Common myeloid progenitor, CD34-positive (primary cell): ENCODE measurements around the gene PDS5B.
A peak's percentile ranks its signal among the peaks of the same experiment; 100 is the strongest.

Experiments
- CTCF ChIA-PET: fragments of 350-600 bp; sonication (Branson Sonifier 250); formaldehyde crosslinking; loops from one replicate; lab custom pipeline; 2021; ENCODE audit warnings: antibody characterized with exemption; lab: Charles Lee
- POLR2A ChIA-PET: fragments of 350-600 bp; sonication (Branson Sonifier 250); formaldehyde crosslinking; loops from one replicate; lab custom pipeline; 2021; ENCODE audit warnings: antibody characterized with exemption; lab: Charles Lee
- DNase-seq, 3 donors: peaks; one replicate each; pipeline versions ENCODE4 v3.0.0 to v3.0.0-alpha.2; 2013
- H3K27ac ChIP-seq, 2 experiments: 1 replicate in 1 of 2; 2 replicates in 1 of 2; pipeline ENCODE4 v1.7.0; 2013; ENCODE audit warnings: inconsistent platforms in 2 of 2, low read length in 2 of 2, mild to moderate bottlenecking in 2 of 2, low read depth in 1 of 2, moderate library complexity in 1 of 2; ENCODE audit not compliant: severe bottlenecking in 2 of 2, insufficient read depth in 1 of 2, poor library complexity in 1 of 2
- H3K27me3 ChIP-seq, 5 experiments: replicated peaks in 2 of 5; 1 replicate in 3 of 5; 2 replicates in 2 of 5; pipeline versions ENCODE4 v1.6.1 to v1.7.0; 2013; ENCODE audit warnings: low read length in 4 of 5, mild to moderate bottlenecking in 2 of 5, moderate library complexity in 2 of 5, inconsistent platforms in 1 of 5; ENCODE audit not compliant: insufficient read depth in 5 of 5, control insufficient read depth in 4 of 5
- H3K36me3 ChIP-seq, 4 experiments: 1 replicate in 2 of 4; 2 replicates in 2 of 4; pipeline versions ENCODE4 v1.6.1 to v1.7.0; 2013; ENCODE audit warnings: low read length in 3 of 4, control low read depth in 1 of 4, mild to moderate bottlenecking in 1 of 4; ENCODE audit not compliant: control insufficient read depth in 4 of 4, insufficient read depth in 4 of 4
- H3K4me1 ChIP-seq, 4 experiments: 1 replicate in 3 of 4; 2 replicates in 1 of 4; pipeline versions ENCODE4 v1.6.1 to v1.7.1; 2013; ENCODE audit warnings: low read length in 3 of 4, mild to moderate bottlenecking in 3 of 4, control low read depth in 1 of 4, inconsistent platforms in 1 of 4, moderate library complexity in 1 of 4; ENCODE audit not compliant: control insufficient read depth in 4 of 4, insufficient read depth in 4 of 4; ENCODE audit errors: control extremely low read depth in 1 of 4
- H3K4me3 ChIP-seq, 7 experiments: 1 replicate in 4 of 7; 2 replicates in 3 of 7; pipeline versions ENCODE4 v1.5.1 to v1.7.0; 2013; ENCODE audit warnings: mild to moderate bottlenecking in 7 of 7, low read length in 6 of 7, moderate library complexity in 6 of 7, inconsistent platforms in 2 of 7, low read depth in 2 of 7, control low read depth in 1 of 7; ENCODE audit not compliant: insufficient read depth in 4 of 7, control insufficient read depth in 1 of 7; ENCODE audit errors: extremely low read depth in 1 of 7
- H3K9me3 ChIP-seq, 5 experiments: 1 replicate in 4 of 5; 2 replicates in 1 of 5; pipeline versions ENCODE4 v1.6.1 to v1.7.1; 2013; ENCODE audit warnings: low read length in 4 of 5, mild to moderate bottlenecking in 2 of 5, inconsistent platforms in 1 of 5, low read depth in 1 of 5, moderate library complexity in 1 of 5; ENCODE audit not compliant: control insufficient read depth in 4 of 5, insufficient read depth in 2 of 5; ENCODE audit errors: control extremely low read depth in 1 of 5
- WGBS: methylation state at CpG from one replicate; pipeline ENCODE4 v1.1.5; 2013; ENCODE audit not compliant: insufficient coverage; 5-methylcytosine and 5-hydroxymethylcytosine counted together

The PDS5B gene

DNA sequence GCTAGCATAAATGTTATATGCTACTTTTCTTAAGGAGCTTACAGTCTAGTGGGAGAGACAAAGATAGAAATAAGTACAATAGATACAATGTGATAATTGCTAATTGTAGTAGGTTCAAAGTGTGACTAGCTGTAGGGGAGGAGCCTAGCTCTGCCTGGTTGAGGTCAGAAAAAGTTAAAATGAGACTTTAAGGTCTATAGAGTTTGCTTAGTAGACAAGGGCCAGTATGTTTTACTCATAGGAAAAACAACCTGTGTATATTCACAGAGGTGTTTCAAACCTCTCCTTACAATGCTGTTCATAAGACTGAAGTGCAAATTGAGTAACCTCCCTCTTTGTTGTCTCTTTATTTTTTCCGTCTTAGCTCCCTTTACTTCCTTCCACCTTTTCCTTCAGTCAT lies 56.1 kb downstream of the PDS5B start:
- H3K27me3 ChIP-seq: no peaks in the 10 kb centered on the region
- no peak overlapping the region for H3K4me3 ChIP-seq
- H3K4me1 ChIP-seq: peaks cover 2 to 23% (median 15%) of the 10 kb centered on the region in 4 experiments
- peak overlapping the region in 1 of 2 experiments; percentile 20 for H3K27ac ChIP-seq
- no peak for DNase-seq
- no peaks in the 10 kb centered on the region for H3K9me3 ChIP-seq
- no peaks in the 10 kb centered on the region for H3K36me3 ChIP-seq
- POLR2A ChIA-PET: interaction anchor here (0.8 to 1.0 kb wide), 3 partner anchors 8 to 374 kb away, joined by 3 to 4 read pairs (median 3); partner anchors contain the start of gene KL
- 0% methylated on average over 1 of the region's 1 CpG for WGBS
- CTCF ChIA-PET: interaction anchor here (1.1 to 4.5 kb wide), 14 partner anchors 8 to 375 kb away, joined by 3 to 45 read pairs (median 5); partner anchors contain the start of gene PDS5B

DNA sequence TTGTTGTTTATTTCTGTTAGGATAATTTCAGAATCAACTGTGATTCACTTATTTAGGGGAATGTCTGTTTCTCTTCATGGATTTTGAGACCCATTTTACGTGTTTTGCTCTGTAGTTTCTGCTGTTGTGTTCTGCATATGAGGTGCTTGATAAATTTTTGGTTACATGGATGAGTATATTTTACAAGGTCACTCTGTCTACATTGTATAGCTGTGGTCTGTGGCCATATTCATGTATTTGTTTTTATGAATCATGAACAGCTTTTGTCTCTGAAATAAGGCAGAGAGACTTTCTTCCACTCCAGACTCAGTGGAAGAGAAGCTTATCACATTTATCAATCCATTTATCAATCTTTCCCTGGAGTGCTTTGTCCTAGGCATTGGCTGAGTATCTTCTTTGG lies 56.6 kb downstream of the PDS5B start:
- Histone ChIP-seq H3K36me3 (no peaks in the 10 kb centered on the region), H3K9me3 (no peaks in the 10 kb centered on the region), H3K4me3 (no peak overlapping the region), H3K27me3 (no peaks in the 10 kb centered on the region), H3K27ac (peak overlapping the region in 1 of 2 experiments; percentile 20), H3K4me1 (peaks cover 2 to 24% (median 14%) of the 10 kb centered on the region in 4 experiments)
- WGBS: 89% methylated on average over 1 of the region's 1 CpG
- DNase-seq: no peak
- POLR2A ChIA-PET: interaction anchor here (0.7 to 1.0 kb wide), 2 partner anchors 101 to 374 kb away, joined by 3 to 4 read pairs; partner anchors contain the start of gene KL
- CTCF ChIA-PET: interaction anchor here (0.9 to 4.5 kb wide), 13 partner anchors 8 to 375 kb away, joined by 3 to 45 read pairs (median 4); partner anchors contain the start of gene PDS5B

DNA sequence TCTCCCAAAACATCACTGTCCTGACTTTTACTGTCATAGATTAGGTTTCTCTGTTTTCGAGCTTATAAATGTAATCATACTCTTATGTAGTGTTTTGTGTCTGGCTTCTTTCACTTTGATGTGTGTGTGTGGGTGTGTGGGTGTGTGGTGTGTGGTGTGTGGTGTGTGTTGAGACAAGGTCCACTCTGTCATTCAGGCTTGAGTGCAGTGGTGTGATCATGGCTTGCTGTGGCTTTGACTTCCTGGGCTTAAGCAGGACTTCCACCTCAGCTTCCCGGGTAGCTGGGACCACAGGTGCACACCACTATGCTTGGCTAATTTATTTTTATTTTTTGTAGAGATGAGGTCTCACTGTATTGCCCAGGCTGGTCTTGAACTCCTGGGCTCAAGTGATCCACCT lies 59.6 kb downstream of the PDS5B start:
- DNase-seq: peak in 2 of 3 donors; percentile 29 to 47
- WGBS: 20% methylated on average over 1 of the region's 2 CpGs
- Histone ChIP-seq H3K9me3 (no peaks in the 10 kb centered on the region), H3K4me3 (no peak overlapping the region), H3K4me1 (peaks cover 6 to 28% (median 15%) of the 10 kb centered on the region in 4 experiments), H3K27ac (no peak overlapping the region), H3K27me3 (no peaks in the 10 kb centered on the region), H3K36me3 (no peaks in the 10 kb centered on the region)
- ChIA-PET POLR2A (no interaction called here), CTCF (interaction anchor here (0.6 to 1.6 kb wide), 5 partner anchors 9 to 54 kb away, joined by 3 to 6 read pairs (median 3); no protein-coding TSS in a partner anchor)

DNA sequence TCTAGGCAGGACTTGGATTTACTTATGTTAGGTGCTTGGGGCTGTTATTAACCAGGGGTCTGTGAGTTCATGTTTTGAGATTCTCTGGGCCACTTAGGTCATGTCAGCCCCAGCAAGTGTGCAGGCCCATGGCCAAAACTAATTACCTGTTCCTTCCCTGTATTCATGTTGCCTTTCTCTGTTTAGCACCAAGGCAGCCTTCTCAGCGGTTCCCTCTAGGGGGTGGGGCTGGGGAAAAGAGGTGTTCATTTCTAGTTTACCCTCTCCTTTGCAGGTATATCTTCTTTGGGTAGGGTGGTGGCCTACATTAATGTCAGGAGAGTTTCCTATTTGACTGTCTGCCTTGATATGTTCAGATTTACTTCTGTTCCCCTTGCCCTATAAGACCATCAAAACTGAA lies 61.7 kb downstream of the PDS5B start:
- no CpG with 5 or more reads among the region's 1 CpG for WGBS
- H3K27me3 ChIP-seq: no peaks in the 10 kb centered on the region
- no peak overlapping the region for H3K27ac ChIP-seq
- no peak for DNase-seq
- peaks cover 0 to 15% (median 9%) of the 10 kb centered on the region in 4 experiments for H3K4me1 ChIP-seq
- ChIA-PET POLR2A (no interaction called here), CTCF (interaction anchor here (0.7 to 1.7 kb wide), 6 partner anchors 8 to 110 kb away, joined by 3 to 5 read pairs (median 4); partner anchors contain the start of gene N4BP2L2)
- H3K36me3 ChIP-seq: no peaks in the 10 kb centered on the region
- no peaks in the 10 kb centered on the region for H3K9me3 ChIP-seq
- no peak overlapping the region for H3K4me3 ChIP-seq

DNA sequence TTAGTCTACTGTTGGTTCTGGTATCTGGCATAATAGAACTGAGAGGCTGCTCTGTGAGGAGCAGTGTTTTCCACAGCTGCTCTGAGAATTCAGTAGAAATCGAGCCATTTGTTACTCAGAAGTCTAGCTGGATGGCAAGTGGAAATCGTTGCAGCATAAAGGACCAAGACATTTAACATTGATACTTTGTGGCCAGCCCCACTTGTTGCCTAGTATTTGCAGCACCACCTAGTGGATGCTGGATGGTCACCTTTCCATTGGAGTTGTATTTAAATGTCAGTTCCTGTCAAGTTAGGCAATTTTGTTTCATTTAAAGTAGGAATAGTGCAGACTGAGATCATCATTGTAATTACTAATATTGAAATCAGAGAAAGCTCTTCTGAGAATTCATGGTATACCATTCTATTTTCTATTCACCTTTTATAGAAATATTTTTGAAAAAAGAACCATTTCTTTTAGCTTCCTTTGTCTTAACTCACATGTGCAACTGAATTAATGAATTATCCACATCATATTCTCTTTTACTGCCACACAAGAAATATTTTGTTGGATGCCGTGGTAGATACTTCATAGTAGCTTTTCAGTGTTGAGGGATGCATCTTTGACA lies 64.6 kb downstream of the PDS5B start:
- ChIA-PET POLR2A (interaction anchor here (0.6 to 0.9 kb wide), 2 partner anchors 9 to 64 kb away, joined by 3 read pairs; no protein-coding TSS in a partner anchor), CTCF (interaction anchor here (0.9 to 4.4 kb wide), 17 partner anchors 8 to 273 kb away, joined by 3 to 26 read pairs (median 4); partner anchors contain the start of gene PDS5B)
- DNase-seq: peak; percentile 78 to 83 (median 82)
- peaks cover 0 to 9% (median under 1%) of the 10 kb centered on the region in 5 experiments for H3K9me3 ChIP-seq
- WGBS: 13% methylated on average over 1 of the region's 3 CpGs
- peaks cover 0 to 11% (median 7%) of the 10 kb centered on the region in 4 experiments for H3K4me1 ChIP-seq
- H3K4me3 ChIP-seq: no peak overlapping the region
- no peaks in the 10 kb centered on the region for H3K27me3 ChIP-seq
- H3K27ac ChIP-seq: no peak overlapping the region
- peaks cover 0 to 8% (median 2%) of the 10 kb centered on the region in 4 experiments for H3K36me3 ChIP-seq

DNA sequence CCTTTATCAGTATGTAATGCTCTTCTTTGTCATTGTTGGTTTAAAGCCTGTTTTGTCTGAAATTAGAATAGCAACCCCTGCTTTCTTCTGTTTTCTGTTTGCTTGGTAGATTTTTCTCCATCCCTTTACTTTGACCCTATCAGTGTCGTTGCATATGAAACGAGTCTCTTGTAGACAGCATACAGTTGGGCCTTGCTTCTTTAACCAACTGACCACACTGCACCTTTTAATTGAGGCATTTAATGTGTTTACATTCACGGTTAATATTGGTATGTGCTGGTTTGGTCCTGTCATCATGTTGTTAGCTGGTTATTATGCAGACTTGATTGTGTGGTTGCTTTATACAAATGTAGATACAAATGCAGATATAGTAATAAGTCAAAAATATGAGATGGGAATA lies 71.1 kb downstream of the PDS5B start:
- H3K4me3 ChIP-seq: no peak overlapping the region
- H3K27me3 ChIP-seq: no peaks in the 10 kb centered on the region
- ChIA-PET POLR2A (interaction anchor here (0.7 kb wide), 1 partner anchor 37 kb away, joined by 3 read pairs; no protein-coding TSS in a partner anchor), CTCF (interaction anchor here (0.8 to 4.3 kb wide), 3 partner anchors 11 to 77 kb away, joined by 3 to 29 read pairs (median 10); no protein-coding TSS in a partner anchor)
- DNase-seq: no peak
- H3K36me3 ChIP-seq: peaks cover 8 to 28% (median 11%) of the 10 kb centered on the region in 4 experiments
- H3K9me3 ChIP-seq: peaks cover 0 to 23% (median 7%) of the 10 kb centered on the region in 5 experiments
- H3K27ac ChIP-seq: no peak overlapping the region
- H3K4me1 ChIP-seq: no peaks in the 10 kb centered on the region
- no CpG with 5 or more reads among the region's 3 CpGs for WGBS
